Activated CD4-positive, CD25-positive, alpha-beta regulatory T cell treated with anti-CD3 and anti-CD28 coated beads, Interleukin-2, amount 50 U/mL, for 24 hours (primary cell): ENCODE data around the gene TCP10L.
"Not testable (repeated sequence)": the region's sequence is repeated elsewhere in the genome, so short reads cannot be mapped to it uniquely, and the experiment has no call there.

Experiments
- ATAC-seq, 2 donors: fragments of 150-1000 bp; cut with Tn5 transposase; one replicate each; pipeline ENCODE4 v1.10.0; 2021; ENCODE audit warnings: mild to moderate bottlenecking in 1 of 2, moderate library complexity in 1 of 2

Gene TCP10L

GRCh38 chr21:32585042-32585710 lies at the start of gene TCP10L:
TCP10L (minus strand) TSS chr21:32585523; CDS start chr21:32584304, 1,219 bp downstream.
- ATAC-seq = no peak

- no peak for ATAC-seq
Measured at GRCh38 chr21:32626621-32627196, 41.4 kb upstream of the TCP10L start.

GRCh38 chr21:32618218-32618617 lies 32.9 kb upstream of the TCP10L start:
- ATAC-seq = not testable (repeated sequence)

- no peak for ATAC-seq
Measured at GRCh38 chr21:32613436-32614043, 28.2 kb upstream of the TCP10L start.

- peak in 1 of 2 donors; percentile 7 for ATAC-seq
Measured at GRCh38 chr21:32612999-32613337, 27.6 kb upstream of the TCP10L start.

GRCh38 chr21:32612075-32612998 lies 27.0 kb upstream of the TCP10L start, which contains the start of gene CFAP298:
CFAP298 (minus strand) TSS chr21:32612377; CDS start chr21:32612243, 134 bp downstream.
- peak; percentile 93 for ATAC-seq

- no peak for ATAC-seq
Measured at GRCh38 chr21:32611471-32611997, 26.2 kb upstream of the TCP10L start.

- not testable (repeated sequence) for ATAC-seq
Measured at GRCh38 chr21:32610940-32611339, 25.6 kb upstream of the TCP10L start.

GRCh38 chr21:32608851-32609250 lies 23.5 kb upstream of the TCP10L start:
- ATAC-seq = no peak

- no peak for ATAC-seq
Measured at GRCh38 chr21:32605469-32605868, 20.1 kb upstream of the TCP10L start.

GRCh38 chr21:32604464-32604863 lies 19.1 kb upstream of the TCP10L start:
- ATAC-seq = no peak

GRCh38 chr21:32603131-32603530 lies 17.8 kb upstream of the TCP10L start:
- no peak for ATAC-seq

GRCh38 chr21:32602099-32602498 lies 16.8 kb upstream of the TCP10L start:
- no peak for ATAC-seq

GRCh38 chr21:32599526-32599925 lies 14.2 kb upstream of the TCP10L start:
- no peak for ATAC-seq

- ATAC-seq = no peak
Measured at GRCh38 chr21:32599091-32599490, 13.8 kb upstream of the TCP10L start.

- no peak for ATAC-seq
Measured at GRCh38 chr21:32597205-32597604, 11.9 kb upstream of the TCP10L start.

GRCh38 chr21:32595431-32595830 lies 10.1 kb upstream of the TCP10L start:
- no peak for ATAC-seq

GRCh38 chr21:32593690-32594089 lies 8.4 kb upstream of the TCP10L start:
- ATAC-seq = no peak

GRCh38 chr21:32592929-32593502 lies 7.7 kb upstream of the TCP10L start:
- ATAC-seq = no peak

GRCh38 chr21:32590130-32590529 lies 4.8 kb upstream of the TCP10L start:
- no peak for ATAC-seq

GRCh38 chr21:32587651-32588050 lies 2.3 kb upstream of the TCP10L start:
- no peak for ATAC-seq

- ATAC-seq = no peak
Measured at GRCh38 chr21:32587120-32587519, 1.8 kb upstream of the TCP10L start.
